HG03520 (cell line): ENCODE data around the gene CBFA2T2.
"Not testable (repeated sequence)": the region's sequence is repeated elsewhere in the genome, so short reads cannot be mapped to it uniquely, and the experiment has no call there.

ENCODE experiments used
- ATAC-seq: cut with Tn5 transposase; IDR thresholded peaks from one replicate; pipeline ENCODE4 v1.9.1; 2021; ENCODE audit warnings: mild to moderate bottlenecking, moderate library complexity; ENCODE audit not compliant: unreplicated experiment

CBFA2T2 gene

DNA sequence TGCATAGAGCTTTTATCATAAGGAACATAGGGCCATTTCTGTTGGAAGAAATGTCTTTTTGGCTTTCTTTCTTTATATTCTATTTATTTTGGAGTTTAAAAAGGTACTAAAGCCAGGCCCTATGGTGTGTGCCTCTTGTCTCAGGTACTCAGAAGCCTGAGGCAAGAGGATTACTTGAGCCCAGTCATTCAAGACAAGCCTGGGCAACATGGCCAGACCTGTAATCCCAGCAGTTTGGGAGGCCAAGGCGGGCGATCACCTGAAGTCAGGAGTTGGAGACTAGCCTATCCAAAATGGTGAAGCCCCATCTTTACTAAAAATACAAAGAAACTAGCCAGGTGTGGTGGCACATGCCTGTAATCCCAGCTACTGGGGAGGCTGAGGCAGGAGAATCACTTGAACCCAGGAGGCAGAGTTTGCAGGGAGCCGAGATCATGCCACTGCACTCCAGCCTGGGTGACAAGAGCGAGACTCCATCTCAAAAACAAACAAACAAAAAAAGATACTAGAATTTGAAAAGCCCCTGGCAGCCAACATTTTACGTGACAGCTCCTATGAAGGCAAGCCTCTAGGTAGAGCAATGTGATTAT, 80.0 kb downstream of the CBFA2T2 start:
- ATAC-seq = no peak

DNA sequence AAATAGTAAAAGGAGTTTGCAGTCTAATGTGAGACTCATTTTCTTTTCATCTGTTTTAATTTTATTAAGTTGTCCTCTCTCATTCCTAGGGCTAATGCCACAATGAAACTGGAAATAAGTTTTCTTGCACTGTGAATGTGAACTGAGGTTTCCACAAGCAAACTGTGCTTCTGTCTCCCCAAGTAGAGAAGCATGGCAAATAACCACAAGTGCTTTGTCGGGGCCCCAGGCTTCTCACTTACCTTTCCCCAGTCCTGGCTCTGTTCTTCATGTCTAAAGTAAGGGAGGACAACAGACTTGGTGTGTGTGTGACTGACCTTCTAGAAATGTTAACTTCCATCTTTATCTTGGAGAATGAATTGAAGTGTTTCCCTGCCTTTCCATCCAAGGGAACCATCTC, 80.8 kb downstream of the CBFA2T2 start:
- no peak for ATAC-seq

DNA sequence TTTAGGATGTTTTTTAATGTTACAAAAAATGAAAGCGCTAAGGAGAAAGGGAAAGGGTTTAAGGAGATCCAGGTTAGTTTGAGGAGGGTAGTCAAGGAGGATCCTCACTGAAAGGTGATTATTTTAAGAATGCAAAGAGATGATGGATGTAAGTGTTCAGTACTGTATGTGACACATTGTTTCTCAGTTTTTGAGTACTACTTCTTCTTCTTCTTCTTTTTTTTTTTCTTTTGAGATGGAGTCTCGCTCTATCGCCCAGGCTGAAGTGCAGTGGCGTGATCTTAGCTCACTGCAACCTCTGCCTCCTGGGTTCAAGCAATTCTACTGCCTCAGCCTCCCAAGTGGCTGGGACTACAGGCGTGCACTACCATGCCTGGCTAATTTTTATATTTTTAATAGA, 83.4 kb downstream of the CBFA2T2 start:
- not testable (repeated sequence) for ATAC-seq

DNA sequence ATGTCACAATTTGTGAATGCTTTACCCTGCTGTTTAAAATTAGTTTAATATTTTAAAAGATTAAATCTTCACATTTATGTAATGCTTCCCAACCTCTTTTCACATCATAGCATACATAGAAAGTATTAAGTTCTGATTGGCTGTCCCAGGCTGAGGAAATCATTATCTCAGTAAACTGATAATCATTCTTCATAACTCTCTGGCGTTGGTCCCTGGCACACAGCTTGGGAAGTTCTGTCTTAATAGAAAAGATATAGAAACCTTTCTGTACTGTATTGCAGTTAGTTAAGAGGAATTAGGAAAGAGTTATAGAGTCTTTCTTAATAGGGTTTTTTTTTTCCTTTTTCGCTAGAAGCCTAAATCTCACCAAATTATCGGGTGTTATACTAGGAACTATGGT, 85.4 kb downstream of the CBFA2T2 start:
- ATAC-seq = no peak

GRCh38 chr20:33576432-33577125, 86.7 kb downstream of the CBFA2T2 start:
- ATAC-seq = no peak

DNA sequence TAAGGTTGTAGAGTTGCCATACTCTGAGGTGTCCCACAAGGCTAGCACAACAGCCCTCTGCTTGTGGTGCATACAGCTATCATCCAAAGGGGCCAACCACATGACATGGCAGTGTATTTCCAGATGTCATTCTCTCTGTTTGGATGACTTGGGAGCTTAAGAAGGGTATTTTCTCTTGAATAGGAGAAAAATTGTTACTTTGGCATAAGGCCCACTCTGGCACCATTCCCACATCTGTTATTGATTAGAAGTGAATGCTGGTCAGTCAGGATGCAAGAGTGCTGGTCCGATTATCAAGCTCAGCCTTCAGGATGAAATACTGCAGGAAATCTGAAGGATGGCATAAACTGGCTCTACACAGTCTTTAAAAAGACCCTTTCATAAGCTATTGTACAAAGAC, 88.6 kb downstream of the CBFA2T2 start:
- no peak for ATAC-seq

- ATAC-seq = no peak
Observed at GRCh38 chr20:33583143-33583542, 93.2 kb downstream of the CBFA2T2 start.

- ATAC-seq = no peak
Observed at GRCh38 chr20:33584976-33585375, 95.1 kb downstream of the CBFA2T2 start.

DNA sequence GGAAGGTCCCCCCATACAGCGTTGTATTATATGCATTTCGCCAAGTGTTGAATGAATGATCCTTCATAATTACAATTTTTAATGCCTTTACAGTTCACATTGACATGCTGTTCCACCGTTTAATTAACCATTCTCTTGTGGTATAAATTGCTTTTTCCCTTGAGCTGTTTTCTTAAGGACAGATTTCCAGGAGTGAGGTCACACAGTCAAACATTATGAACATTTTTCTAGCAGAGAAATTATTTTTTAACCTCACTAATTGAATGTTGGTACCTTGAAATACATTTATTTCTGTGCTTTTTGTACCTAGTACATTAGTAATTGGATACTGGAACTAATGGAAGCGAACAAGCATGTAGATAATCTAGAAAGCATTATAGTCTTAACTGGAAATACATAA, 95.5 kb downstream of the CBFA2T2 start:
- ATAC-seq = no peak

- no peak for ATAC-seq
Observed at GRCh38 chr20:33589059-33589458, 99.2 kb downstream of the CBFA2T2 start.

DNA sequence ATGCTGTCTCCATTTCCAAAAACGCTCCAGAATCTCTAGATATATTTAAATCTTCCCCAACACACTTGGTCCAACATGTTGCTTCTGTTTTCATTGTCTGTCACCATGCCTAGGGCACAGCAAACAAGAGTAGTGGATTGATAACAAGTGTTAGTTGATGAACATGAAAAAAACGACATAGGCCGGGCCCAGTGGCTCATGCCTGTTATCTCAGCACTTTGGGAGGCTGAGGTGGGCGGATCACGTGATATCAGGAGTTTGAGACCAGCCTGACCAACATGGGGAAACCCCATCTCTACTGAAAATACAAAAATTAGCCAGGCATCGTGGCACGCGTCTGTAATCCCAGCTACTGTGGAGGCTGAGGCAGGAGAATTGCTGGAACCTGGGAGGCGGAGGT, 102.0 kb downstream of the CBFA2T2 start:
- not testable (repeated sequence) for ATAC-seq

DNA sequence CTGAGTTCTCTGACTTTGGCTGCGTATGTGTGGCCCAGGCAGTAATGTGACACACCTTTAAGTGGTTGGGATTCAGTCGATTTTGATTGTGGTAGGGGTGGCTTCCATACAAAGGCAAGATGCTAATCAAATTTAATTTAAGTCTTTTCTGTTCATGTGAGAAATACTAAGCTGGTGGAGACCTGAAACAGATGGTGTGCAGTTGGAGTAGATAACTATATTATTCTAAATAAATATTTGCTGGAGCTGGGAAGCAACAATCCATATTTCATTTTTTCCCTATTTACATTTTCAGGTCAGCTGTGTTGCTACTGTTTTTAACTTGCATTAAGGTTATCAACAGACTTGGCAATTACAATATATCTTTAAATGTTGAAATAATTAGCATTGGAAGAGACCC, 104.8 kb downstream of the CBFA2T2 start:
- no peak for ATAC-seq

DNA sequence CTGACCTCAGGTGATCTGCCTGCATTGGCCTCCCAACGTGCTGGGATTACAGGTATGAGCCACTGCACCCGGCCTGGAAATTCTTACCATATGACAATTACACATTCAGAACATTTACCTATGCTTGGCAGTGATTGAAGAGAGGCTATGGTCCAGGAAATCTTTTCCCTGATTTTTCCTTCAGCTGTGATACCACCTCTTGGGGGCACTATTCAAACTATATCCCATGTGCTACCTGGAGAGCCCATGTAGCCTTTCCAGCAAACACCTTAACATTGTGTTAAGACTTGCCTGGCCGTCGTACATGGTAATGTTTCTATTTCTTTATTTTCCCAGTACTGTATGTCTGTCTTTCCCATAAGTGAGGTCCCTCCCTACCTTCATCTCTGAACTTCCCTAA, 110.5 kb downstream of the CBFA2T2 start:
- ATAC-seq = no peak

DNA sequence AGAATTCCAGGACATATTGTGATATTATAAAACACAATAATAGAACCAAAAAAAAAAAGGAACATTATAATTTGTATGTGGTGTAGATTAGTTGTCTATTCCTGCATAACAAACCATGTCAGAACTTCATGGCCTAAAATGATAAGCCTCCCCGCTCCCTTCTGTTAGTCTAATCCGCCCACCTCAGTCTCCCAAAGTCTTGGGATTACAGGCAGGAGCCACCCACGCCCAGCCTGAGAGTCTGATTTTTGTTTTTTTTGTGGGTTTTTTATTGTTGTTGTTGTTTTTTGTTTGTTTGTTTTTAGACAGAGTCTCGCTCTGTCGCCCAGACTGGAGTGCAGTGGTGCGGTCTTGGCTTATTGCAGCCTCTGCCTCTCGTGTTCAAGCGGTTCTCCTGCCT, 111.1 kb downstream of the CBFA2T2 start:
- no peak for ATAC-seq

GRCh38 chr20:33601861-33602260, 112.0 kb downstream of the CBFA2T2 start:
- ATAC-seq = no peak

DNA sequence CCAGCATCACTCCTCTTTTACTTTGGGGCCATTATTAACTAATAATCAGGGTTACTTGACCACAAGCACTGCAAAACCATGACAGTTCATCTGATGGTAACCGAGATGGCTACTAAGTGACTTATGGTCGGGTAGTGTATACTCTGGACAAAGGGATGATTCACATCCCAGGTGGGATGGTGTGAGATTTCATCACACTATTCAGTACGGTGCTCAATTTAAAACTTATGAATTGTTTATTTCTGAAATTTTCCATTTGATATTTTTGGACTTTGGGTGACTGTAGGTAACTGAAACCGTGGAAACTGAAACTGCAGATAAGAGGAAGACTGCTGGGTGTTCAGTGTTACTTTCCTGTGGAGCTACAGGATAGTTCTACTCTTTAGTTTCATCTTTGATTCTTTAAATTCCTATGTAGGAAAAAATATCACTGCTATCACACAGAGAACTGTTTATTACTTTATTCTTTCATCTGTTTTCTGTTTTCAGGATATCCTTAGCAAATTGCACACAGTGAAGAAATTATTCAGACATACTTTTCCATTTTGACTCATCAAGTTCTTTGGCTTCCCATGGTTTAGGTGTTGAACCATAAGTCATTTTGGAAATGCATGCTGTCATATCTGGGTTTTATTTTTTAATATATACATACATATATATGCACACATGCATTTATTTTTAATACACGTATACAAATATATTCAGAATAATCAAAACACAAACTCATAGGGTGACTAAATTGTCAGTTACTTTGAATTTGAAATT, 113.1 kb downstream of the CBFA2T2 start:
- ATAC-seq = no peak

GRCh38 chr20:33604084-33604990, 114.4 kb downstream of the CBFA2T2 start:
- no peak for ATAC-seq

GRCh38 chr20:33604991-33605370, 115.1 kb downstream of the CBFA2T2 start:
- no peak for ATAC-seq

DNA sequence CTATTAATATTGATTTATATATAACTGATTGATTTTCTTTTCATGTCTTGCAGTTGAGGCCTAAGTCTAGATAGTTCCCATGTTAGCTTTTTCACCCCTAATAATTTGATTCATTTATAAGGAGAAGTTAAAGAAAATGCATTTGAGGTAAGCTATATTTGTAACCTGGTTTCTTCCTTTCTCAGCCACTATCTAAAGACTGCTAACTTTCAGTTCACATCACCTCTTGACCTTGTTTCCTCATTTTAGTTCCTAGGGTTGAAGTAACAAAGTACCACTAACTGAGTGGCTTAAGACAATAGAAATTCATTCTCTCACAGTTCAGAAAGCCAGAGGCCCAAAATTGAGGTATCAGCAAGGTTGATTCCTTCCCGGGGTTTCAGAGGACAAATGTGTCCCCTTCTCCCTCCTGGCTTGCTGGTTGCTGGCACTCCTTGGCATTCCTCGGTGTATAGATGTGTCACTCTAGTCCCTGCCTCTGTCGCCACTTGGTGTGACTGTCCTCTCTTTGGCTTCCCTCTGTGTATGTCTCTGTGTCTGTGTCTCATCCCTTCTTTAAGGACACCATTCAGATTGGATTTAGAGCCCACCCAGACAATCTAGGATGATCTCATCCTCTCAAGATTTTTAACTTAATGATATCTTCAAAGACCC, 116.3 kb downstream of the CBFA2T2 start:
- ATAC-seq = no peak

- ATAC-seq = no peak
Observed at GRCh38 chr20:33609504-33609903, 119.6 kb downstream of the CBFA2T2 start.

GRCh38 chr20:33611106-33611505, 121.2 kb downstream of the CBFA2T2 start:
- ATAC-seq = no peak
